ENCODE results near the gene IL1RAPL1. TPM values are rescaled to one million over a fixed set of nuclear protein-coding genes. Genes with fewer than 3 reads are reported as not detected.

IL1RAPL1 gene
- total RNA-seq, 4 donors from 2014 or later: 0.24 to 6.2 TPM; not detected in 2

GRCh38 chrX:29872831-29873230, 1285.6 kb downstream of the IL1RAPL1 start:
- H3K9me3 ChIP-seq: no peaks in the 10 kb centered on the region

GRCh38 chrX:29876733-29877132, 1289.5 kb downstream of the IL1RAPL1 start:
- intact Hi-C loops (cut with DNase I; ENCODE audit: low total_unique reads): no loop called here
- Histone ChIP-seq H3K27me3 (no peaks in the 10 kb centered on the region), H3K4me3 (no peak overlapping the region), H3K36me3 (no peaks in the 10 kb centered on the region), H3K27ac (no peak overlapping the region), H3K9me3 (no peaks in the 10 kb centered on the region), H3K4me1 (no peaks in the 10 kb centered on the region)
- no peak for DNase-seq
- TF ChIP-seq CTCF (IDR thresholded peaks at IDR 0.05): no peak
- TF ChIP-seq POLR2A (IDR thresholded peaks at IDR 0.05): no peak

More at GRCh38 chrX:29872831-29873230, 1285.6 kb downstream of the IL1RAPL1 start:
- Histone ChIP-seq H3K36me3 (no peaks in the 10 kb centered on the region), H3K27ac (no peak overlapping the region), H3K4me1 (no peaks in the 10 kb centered on the region), H3K27me3 (no peaks in the 10 kb centered on the region), H3K4me3 (no peak overlapping the region)
- DNase-seq: no peak
- intact Hi-C loops (cut with DNase I; ENCODE audit: low total_unique reads): no loop called here
- TF ChIP-seq POLR2A (IDR thresholded peaks at IDR 0.05) (no peak), CTCF (IDR thresholded peaks at IDR 0.05) (no peak)

DNA sequence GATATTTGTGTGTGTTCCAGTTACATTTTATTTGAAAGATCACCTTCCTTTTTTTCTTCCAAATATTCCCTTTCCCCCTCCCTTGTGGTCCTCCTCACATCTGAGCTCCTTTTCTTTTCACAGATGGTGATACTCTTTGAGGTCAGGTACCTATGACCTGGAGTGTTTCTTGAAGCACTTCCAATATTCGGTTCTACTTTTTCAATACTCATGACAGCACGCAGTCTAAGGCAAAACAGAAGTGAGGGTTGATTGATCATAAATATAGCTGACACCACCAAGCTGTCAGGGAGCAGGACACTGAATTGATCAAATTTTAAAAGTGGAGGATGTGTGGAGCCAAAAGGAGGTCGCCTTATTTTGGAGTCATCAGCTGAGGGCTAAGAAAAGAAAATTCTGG, 1293.7 kb downstream of the IL1RAPL1 start:
- Histone ChIP-seq H3K4me1 (no peaks in the 10 kb centered on the region), H3K9me3 (no peaks in the 10 kb centered on the region), H3K27ac (no peak overlapping the region), H3K36me3 (no peaks in the 10 kb centered on the region), H3K27me3 (peaks cover 0 to 3% of the 10 kb centered on the region in 2 donors), H3K4me3 (no peak overlapping the region)
- no peak for DNase-seq
- intact Hi-C loops (cut with DNase I; ENCODE audit: low total_unique reads): no loop called here
- no peak for TF ChIP-seq POLR2A (IDR thresholded peaks at IDR 0.05)
- no peak for TF ChIP-seq CTCF (IDR thresholded peaks at IDR 0.05)

GRCh38 chrX:29890004-29890403, 1302.8 kb downstream of the IL1RAPL1 start:
- no peak for DNase-seq
- no peak overlapping the region for H3K4me3 ChIP-seq
- no peaks in the 10 kb centered on the region for H3K36me3 ChIP-seq
- H3K9me3 ChIP-seq: no peaks in the 10 kb centered on the region
- no peaks in the 10 kb centered on the region for H3K27me3 ChIP-seq
- intact Hi-C loops (cut with DNase I; ENCODE audit: low total_unique reads): no loop called here
- no peak overlapping the region for H3K27ac ChIP-seq
- no peaks in the 10 kb centered on the region for H3K4me1 ChIP-seq
- TF ChIP-seq CTCF (IDR thresholded peaks at IDR 0.05) (no peak), POLR2A (IDR thresholded peaks at IDR 0.05) (no peak)

- H3K4me1 ChIP-seq: no peaks in the 10 kb centered on the region
- DNase-seq: no peak
- H3K9me3 ChIP-seq: no peaks in the 10 kb centered on the region
- TF ChIP-seq POLR2A (IDR thresholded peaks at IDR 0.05) (no peak), CTCF (IDR thresholded peaks at IDR 0.05) (no peak)
- no peaks in the 10 kb centered on the region for H3K27me3 ChIP-seq
- intact Hi-C loops (cut with DNase I; ENCODE audit: low total_unique reads): no loop called here
- H3K36me3 ChIP-seq: no peaks in the 10 kb centered on the region
- no peak overlapping the region for H3K4me3 ChIP-seq
- no peak overlapping the region for H3K27ac ChIP-seq
Observed at GRCh38 chrX:29890646-29891200, 1303.5 kb downstream of the IL1RAPL1 start.
